Measurements from ENCODE around the gene INSR. TPM values are rescaled to one million over a fixed set of nuclear protein-coding genes. Genes with fewer than 3 reads are reported as not detected.

Gene INSR
- total and polyA plus RNA-seq, 10 of the 15 experiments (the other 5 are each of a cell fraction or from before 2014, with no cell fraction given) = 4.2 to 34.9 (median 13.6) TPM

DNA sequence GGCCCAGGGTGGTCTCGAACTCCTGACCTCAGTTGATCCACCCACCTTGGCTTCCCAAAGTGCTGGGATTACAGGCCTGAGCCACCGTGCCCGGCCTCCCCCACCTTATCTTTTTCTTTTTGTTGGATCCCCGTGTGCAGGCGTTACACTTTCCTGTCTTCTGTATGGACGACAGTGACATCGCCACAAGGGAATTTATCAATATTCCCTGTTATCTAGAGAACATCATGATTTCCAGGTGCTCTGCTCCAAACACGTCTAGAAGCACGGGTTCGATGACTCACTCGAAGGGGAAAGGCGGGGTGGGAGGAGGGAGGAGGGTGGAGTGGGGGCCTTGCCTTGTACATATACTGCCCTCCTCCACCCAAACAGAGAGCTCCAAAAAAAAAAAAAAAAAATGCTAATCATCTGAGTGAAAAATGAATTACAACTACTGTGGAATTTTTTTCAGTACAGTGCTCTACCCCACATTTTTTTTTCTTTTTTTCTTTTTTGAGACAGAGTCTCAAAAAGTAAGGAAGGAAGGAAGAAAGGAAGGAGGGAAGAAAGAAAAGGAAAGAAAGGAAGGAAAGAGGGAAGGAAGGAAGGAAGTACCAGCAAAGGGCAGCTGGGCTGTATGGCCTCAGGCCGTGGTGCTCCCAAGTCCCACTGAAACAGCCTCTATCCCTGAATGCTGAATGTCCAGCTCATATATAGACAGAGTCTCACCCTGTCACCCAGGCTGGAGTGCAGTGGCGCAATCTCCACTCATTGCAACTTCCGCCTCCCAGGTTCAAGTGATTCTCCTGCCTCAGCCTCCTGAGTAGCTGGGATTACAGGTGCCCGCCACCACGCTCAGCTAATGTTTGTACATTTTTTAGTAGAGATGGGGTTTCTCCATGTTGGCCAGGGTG lies 36.8 kb downstream of the INSR start:
- ATAC-seq (no peak), FAIRE-seq (no peak), DNase-seq (ENCODE audit: low read depth, low spot score) (no peak)
- CTCF ChIA-PET = interaction anchor here (1.0 to 2.5 kb wide), 3 partner anchors 11 to 109 kb away, joined by 3 to 9 read pairs (median 4); no protein-coding TSS in a partner anchor
- POLR2A ChIA-PET = interaction anchor here (0.6 to 1.8 kb wide), 5 partner anchors 11 to 303 kb away, joined by 3 to 7 read pairs (median 4); no protein-coding TSS in a partner anchor
- Histone ChIP-seq H3K4me1 (ENCODE audit: control insufficient read depth, insufficient read depth, low read length) (no peaks in the 10 kb centered on the region; the same call in 1 of the 2 replicates), H3K4me3 (no peak overlapping the region), H3K27me3 (replicated peaks in 1 of 2; ENCODE audit: control insufficient read depth in 2 of 2, insufficient read depth in 2 of 2, low read length in 1 of 2) (no peaks in the 10 kb centered on the region), H3K9ac (ENCODE audit: control insufficient read depth, insufficient read depth, low read length) (no peak overlapping the region), H3K27ac (ENCODE audit: control insufficient read depth, insufficient read depth) (no peak overlapping the region), H3K79me2 (ENCODE audit: control insufficient read depth, insufficient read depth, low read length) (peaks cover 30% of the 10 kb centered on the region), H3K4me2 (ENCODE audit: control insufficient read depth, insufficient read depth) (no peak overlapping the region), H3K9me3 (replicated peaks; ENCODE audit: control insufficient read depth, insufficient read depth, low read length) (no peaks in the 10 kb centered on the region; the same call in 2 of the 3 replicates), H3K36me3 (ENCODE audit: control insufficient read depth in 2 of 2, insufficient read depth in 2 of 2, low read length in 1 of 2) (peaks cover 2 to 5% of the 10 kb centered on the region in 2 experiments; a peak in 3 of 4 replicates), H4K20me1 (ENCODE audit: control insufficient read depth, insufficient read depth) (peaks cover 3% of the 10 kb centered on the region; the same call in 1 of the 2 replicates), H2AFZ (ENCODE audit: control insufficient read depth, low read depth, low read length) (no peak overlapping the region)
- RAD21 ChIA-PET (ENCODE audit: unreplicated experiment) = interaction anchor here (0.6 to 1.0 kb wide), 2 partner anchors 16 to 105 kb away, joined by 3 read pairs; no protein-coding TSS in a partner anchor
- intact Hi-C loops (cut with micrococcal nuclease; ENCODE audit: unreplicated experiment) (no loop called here), in situ Hi-C loops (cut with MboI) (no loop called here)
- SMC1A ChIA-PET (ENCODE audit: uncharacterized antibody, unreplicated experiment) = interaction anchor here (0.6 to 3.2 kb wide), 2 partner anchors 15 to 82 kb away, joined by 3 to 15 read pairs; no protein-coding TSS in a partner anchor
- TF ChIP-seq ZBED1 (IDR thresholded peaks at IDR 0.05; ENCODE audit: borderline replicate concordance) (no peak), RUNX3 (IDR thresholded peaks at IDR 0.05; ENCODE audit: low read length) (no peak), ESRRA (IDR thresholded peaks at IDR 0.05; ENCODE audit: low read length) (no peak), RB1 (IDR thresholded peaks at IDR 0.05; ENCODE audit: borderline replicate concordance) (no peak), GABPA (IDR thresholded peaks at IDR 0.05; ENCODE audit: low read depth) (no peak), HDGF (IDR thresholded peaks at IDR 0.05) (no peak), ZNF207 (IDR thresholded peaks at IDR 0.05; ENCODE audit: borderline replicate concordance) (no peak), NFIC (IDR thresholded peaks at IDR 0.05; ENCODE audit: low read depth, low read length) (no peak), STAT1 (conservative IDR thresholded peaks at IDR 0.05) (no peak), POU2F2 (IDR thresholded peaks at IDR 0.05; ENCODE audit: borderline replicate concordance, low read depth, low read length) (no peak)
- TF ChIP-seq, protein P1, sequence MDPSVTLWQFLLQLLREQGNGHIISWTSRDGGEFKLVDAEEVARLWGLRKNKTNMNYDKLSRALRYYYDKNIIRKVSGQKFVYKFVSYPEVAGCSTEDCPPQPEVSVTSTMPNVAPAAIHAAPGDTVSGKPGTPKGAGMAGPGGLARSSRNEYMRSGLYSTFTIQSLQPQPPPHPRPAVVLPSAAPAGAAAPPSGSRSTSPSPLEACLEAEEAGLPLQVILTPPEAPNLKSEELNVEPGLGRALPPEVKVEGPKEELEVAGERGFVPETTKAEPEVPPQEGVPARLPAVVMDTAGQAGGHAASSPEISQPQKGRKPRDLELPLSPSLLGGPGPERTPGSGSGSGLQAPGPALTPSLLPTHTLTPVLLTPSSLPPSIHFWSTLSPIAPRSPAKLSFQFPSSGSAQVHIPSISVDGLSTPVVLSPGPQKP (IDR thresholded peaks at IDR 0.05; ENCODE audit: low read depth, low read length) = no peak
- TF ChIP-seq, protein P2, sequence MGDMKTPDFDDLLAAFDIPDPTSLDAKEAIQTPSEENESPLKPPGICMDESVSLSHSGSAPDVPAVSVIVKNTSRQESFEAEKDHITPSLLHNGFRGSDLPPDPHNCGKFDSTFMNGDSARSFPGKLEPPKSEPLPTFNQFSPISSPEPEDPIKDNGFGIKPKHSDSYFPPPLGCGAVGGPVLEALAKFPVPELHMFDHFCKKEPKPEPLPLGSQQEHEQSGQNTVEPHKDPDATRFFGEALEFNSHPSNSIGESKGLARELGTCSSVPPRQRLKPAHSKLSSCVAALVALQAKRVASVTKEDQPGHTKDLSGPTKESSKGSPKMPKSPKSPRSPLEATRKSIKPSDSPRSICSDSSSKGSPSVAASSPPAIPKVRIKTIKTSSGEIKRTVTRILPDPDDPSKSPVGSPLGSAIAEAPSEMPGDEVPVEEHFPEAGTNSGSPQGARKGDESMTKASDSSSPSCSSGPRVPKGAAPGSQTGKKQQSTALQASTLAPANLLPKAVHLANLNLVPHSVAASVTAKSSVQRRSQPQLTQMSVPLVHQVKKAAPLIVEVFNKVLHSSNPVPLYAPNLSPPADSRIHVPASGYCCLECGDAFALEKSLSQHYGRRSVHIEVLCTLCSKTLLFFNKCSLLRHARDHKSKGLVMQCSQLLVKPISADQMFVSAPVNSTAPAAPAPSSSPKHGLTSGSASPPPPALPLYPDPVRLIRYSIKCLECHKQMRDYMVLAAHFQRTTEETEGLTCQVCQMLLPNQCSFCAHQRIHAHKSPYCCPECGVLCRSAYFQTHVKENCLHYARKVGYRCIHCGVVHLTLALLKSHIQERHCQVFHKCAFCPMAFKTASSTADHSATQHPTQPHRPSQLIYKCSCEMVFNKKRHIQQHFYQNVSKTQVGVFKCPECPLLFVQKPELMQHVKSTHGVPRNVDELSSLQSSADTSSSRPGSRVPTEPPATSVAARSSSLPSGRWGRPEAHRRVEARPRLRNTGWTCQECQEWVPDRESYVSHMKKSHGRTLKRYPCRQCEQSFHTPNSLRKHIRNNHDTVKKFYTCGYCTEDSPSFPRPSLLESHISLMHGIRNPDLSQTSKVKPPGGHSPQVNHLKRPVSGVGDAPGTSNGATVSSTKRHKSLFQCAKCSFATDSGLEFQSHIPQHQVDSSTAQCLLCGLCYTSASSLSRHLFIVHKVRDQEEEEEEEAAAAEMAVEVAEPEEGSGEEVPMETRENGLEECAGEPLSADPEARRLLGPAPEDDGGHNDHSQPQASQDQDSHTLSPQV (IDR thresholded peaks at IDR 0.05) = no peak
- TF ChIP-seq, protein P3, sequence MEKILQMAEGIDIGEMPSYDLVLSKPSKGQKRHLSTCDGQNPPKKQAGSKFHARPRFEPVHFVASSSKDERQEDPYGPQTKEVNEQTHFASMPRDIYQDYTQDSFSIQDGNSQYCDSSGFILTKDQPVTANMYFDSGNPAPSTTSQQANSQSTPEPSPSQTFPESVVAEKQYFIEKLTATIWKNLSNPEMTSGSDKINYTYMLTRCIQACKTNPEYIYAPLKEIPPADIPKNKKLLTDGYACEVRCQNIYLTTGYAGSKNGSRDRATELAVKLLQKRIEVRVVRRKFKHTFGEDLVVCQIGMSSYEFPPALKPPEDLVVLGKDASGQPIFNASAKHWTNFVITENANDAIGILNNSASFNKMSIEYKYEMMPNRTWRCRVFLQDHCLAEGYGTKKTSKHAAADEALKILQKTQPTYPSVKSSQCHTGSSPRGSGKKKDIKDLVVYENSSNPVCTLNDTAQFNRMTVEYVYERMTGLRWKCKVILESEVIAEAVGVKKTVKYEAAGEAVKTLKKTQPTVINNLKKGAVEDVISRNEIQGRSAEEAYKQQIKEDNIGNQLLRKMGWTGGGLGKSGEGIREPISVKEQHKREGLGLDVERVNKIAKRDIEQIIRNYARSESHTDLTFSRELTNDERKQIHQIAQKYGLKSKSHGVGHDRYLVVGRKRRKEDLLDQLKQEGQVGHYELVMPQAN (conservative IDR thresholded peaks at IDR 0.05) = no peak
- TF ChIP-seq, protein P4, sequence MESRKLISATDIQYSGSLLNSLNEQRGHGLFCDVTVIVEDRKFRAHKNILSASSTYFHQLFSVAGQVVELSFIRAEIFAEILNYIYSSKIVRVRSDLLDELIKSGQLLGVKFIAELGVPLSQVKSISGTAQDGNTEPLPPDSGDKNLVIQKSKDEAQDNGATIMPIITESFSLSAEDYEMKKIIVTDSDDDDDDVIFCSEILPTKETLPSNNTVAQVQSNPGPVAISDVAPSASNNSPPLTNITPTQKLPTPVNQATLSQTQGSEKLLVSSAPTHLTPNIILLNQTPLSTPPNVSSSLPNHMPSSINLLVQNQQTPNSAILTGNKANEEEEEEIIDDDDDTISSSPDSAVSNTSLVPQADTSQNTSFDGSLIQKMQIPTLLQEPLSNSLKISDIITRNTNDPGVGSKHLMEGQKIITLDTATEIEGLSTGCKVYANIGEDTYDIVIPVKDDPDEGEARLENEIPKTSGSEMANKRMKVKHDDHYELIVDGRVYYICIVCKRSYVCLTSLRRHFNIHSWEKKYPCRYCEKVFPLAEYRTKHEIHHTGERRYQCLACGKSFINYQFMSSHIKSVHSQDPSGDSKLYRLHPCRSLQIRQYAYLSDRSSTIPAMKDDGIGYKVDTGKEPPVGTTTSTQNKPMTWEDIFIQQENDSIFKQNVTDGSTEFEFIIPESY (IDR thresholded peaks at IDR 0.05) = no peak
- no TSS peak for BruUV-seq (replicated peaks)
- 89% methylated on average over 16 of the region's 17 CpGs for WGBS (ENCODE audit: insufficient coverage, insufficient replicate concordance, low lambda C conversion rate, missing lambda C conversion rate)

Measured in GM12878 (cell line).